Activated CD8-positive, alpha-beta memory T cell treated with anti-CD3 and anti-CD28 coated beads for 36 hours (primary cell): Measurements from ENCODE around the gene CTDSPL. TPM values are rescaled to one million over a fixed set of nuclear protein-coding genes. Genes with fewer than 3 reads are reported as not detected.

Source experiments
- CTCF ChIA-PET: fragments of 350-600 bp; sonication (Branson Sonifier 250); formaldehyde crosslinking; loops from one replicate; lab custom pipeline; 2021; ENCODE audit warnings: antibody characterized with exemption; lab: Charles Lee
- POLR2A ChIA-PET: fragments of 350-600 bp; sonication (Branson Sonifier 250); formaldehyde crosslinking; loops from one replicate; lab custom pipeline; 2021; ENCODE audit warnings: antibody characterized with exemption; lab: Charles Lee
- total RNA-seq, 2 experiments: library from RNA; stranded (reverse); gene quantifications; one replicate each; pipeline ENCODE4 v1.2.3, GENCODE V29; 2021

The CTDSPL gene
- total RNA-seq, 2 experiments from 2014 or later, result 1.0 to 1.6 TPM

DNA sequence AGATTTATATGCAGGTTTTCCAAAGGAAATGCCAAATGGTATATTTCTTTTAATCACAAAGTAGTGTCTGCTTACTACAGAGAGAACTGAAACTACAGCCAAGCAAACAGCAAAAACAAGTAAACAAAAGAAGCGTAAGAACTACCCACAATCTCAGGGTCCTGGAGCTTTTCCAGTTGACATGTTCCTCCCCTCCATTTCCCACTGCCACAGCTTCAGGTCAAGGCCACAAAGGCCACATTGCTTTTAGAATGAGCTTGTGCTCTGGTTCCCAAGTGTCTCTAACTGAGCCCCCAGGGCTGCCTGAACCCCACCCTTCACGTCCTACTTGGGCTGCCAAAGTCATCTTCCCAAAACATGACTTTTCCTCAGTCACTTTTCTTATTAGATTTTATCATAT, 24.1 kb downstream of the CTDSPL start:
- CTCF ChIA-PET, result no interaction called here
- POLR2A ChIA-PET, result no interaction called here

DNA sequence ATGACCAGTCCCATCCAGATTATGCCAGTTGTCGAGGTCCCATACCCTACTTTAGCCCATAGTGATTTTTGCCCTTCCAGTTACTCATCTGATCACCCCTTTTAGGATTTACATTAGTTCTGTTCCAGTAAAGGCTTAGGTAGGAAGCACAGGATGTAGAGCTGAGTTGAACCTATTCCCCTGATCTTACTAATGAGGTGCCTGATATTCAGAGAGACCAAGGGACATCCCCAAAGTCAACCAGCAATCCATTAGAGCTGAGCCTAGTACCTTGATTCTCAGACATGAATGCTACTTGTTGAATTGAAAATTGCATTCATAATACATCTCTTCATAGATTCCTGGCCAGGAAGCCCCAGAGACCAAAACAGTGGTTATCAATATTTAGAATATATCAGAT, 24.7 kb downstream of the CTDSPL start:
- CTCF ChIA-PET, result no interaction called here
- POLR2A ChIA-PET, result no interaction called here

DNA sequence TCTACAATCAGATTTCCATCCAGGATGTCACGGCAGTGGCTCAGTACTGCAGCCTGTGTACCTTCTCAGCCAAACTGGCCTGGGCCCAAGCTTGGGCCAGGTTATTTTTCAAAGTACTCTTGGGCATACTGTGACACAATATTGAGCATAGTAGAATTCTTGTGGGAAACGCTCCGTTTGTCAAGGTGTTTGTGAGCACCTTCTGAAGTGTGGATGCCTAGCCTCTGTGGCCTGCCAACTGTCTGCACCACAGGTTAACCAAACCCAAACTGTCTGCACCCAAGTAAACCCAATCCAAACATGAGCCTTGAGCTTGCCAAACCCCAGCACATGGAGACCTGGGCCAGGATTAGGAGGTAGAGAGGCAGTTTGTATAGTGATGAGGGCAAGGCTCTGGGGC, 25.4 kb downstream of the CTDSPL start:
- POLR2A ChIA-PET, result no interaction called here
- CTCF ChIA-PET, result no interaction called here

DNA sequence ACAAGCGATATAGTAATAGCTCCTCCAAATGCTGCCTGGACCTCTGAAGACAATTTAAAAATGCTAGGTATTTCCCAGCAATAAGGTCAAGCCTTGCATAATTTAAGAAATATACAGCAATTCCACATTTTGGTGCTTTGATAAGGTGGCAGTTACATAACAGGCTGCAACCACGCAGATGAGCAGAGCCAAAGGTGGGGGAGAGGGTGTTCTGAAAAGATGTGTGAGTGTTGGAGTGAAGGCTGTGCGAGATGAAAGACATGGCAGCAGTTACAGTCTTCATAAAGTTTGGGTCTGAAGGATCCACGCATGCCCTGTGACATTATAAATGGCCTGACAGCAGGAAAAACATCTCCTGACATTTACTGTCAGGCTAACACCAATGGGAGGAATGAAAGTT, 26.1 kb downstream of the CTDSPL start:
- ChIA-PET CTCF (no interaction called here), POLR2A (no interaction called here)

DNA sequence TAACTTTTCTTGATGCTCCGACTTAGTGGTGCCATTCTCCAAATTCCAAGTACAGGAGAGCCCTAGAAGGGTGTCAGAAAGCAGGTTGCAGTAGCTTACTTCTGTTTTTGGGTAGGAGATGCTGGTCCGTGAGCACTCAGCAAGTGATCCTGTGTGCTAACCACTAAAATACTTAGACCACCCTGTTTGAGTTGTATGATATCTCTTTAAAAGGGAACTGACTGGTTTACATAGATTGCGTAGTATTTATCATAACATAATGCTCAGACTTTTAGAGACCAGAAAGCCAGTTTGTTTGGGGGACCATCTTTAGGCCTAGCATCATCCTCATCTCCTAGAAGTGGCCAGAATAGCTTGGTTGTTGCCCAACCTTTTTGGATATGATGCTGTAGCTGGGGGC, 26.7 kb downstream of the CTDSPL start:
- ChIA-PET POLR2A (no interaction called here), CTCF (no interaction called here)

DNA sequence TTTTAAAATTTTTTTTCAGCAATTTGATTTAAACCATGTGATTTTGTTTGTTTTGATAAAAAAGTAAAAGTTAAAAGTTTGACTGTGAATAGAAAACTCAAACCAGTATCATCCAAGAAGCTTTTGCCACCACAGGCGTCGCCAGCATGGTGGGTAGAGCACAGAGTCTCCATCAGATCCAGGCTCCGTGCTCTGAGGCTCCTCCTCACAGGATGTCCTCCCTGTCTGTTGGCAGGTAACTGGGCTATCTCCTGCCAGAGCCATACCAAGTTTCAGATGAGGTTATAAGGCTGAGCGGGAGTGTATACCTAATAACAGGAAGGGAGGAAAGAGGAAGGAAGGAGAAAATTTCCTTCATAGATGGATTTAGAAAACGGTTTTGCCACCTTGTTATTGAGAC, 28.8 kb downstream of the CTDSPL start:
- POLR2A ChIA-PET, result no interaction called here
- CTCF ChIA-PET, result no interaction called here

DNA sequence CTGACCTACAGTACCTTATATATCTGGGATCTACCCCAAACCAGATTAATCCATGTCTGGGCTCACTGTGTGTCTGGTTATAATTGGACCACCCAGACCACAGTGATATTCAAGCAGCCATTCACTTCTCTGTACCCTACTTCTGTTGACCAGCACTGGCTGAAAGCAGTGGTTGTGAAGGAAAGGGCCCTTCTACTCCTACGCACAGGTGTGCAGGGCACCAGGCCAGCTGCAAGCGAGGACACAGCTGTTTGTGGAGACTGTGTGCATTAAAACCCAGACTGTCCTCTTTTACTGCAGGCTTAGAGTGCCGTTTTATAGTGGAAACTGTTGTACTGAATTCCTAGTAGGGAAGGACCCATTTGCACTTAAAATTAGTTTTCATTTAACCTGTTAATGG, 29.5 kb downstream of the CTDSPL start:
- CTCF ChIA-PET, result no interaction called here
- POLR2A ChIA-PET, result no interaction called here

DNA sequence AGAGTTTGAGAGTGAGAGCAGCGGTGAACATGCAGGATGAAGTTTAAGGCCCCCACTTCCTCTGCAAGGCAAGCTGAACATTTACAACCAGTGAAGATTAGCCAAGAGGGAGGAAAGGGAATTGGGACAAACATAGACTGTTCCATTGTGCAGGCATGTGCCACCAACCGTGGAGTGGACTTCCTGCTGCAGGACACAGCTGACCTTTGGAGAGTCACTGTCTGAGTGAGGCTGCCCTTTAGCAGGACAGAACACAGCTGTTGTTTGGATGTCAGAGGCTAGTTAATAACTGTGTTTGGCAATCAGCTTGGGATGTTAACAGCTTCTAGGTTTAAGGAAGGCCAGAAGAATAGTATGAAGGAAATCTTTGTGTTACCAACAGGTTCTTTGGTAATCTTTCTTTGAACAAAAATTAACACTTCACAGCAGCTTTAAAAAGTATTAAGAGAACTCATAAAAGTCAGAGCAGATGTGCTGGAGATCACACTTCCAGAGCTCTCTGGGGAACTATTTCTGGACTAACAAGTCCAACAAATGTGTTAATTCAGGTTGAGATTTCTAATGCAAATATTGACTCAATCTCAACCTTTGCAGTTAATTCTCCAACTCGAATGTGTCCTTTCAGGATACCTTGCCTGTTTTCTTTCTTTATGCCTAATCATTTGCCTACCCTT, 31.4 kb downstream of the CTDSPL start:
- CTCF ChIA-PET, result no interaction called here
- POLR2A ChIA-PET, result no interaction called here

DNA sequence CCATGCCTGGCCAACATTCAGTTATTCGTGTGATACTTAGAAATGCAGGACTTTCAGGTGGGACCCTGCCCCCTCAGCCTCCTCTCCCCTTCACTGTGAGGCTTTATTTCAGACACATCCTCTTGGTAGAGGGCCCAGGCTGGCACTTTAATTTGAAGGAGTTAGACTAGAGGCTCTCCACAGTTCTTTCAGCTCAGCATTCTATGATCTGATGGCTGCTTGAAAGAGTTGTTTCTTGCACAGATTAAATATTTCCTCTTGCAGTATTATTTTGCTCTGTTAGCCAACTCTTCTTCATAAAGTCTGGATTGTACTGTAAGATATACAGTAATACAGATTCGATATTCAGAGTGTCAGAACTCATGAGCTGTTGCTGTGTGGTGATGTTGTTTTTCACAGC, 35.1 kb downstream of the CTDSPL start:
- ChIA-PET POLR2A (no interaction called here), CTCF (interaction anchor here (1.0 kb wide), 1 partner anchor 41 kb away, joined by 4 read pairs; no protein-coding TSS in a partner anchor)

DNA sequence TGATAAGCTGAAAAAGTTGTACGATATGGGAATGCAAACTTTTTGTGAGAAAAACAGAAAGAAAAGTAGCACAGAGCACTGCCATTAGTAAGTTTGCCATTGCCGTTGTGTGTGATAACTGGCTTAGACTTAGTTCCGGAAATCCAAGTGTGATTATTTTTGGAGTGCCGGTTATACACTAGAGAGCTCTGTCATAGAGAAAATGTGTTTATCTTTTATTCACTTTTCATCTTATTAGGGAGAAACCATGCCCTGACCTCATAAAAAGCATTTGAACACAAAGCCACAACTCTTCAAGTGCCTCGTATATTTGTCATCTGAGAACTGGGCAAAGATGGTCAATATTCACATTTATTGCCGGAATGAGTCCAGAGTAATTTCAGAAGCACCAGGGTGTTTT, 36.1 kb downstream of the CTDSPL start:
- ChIA-PET POLR2A (no interaction called here), CTCF (no interaction called here)

DNA sequence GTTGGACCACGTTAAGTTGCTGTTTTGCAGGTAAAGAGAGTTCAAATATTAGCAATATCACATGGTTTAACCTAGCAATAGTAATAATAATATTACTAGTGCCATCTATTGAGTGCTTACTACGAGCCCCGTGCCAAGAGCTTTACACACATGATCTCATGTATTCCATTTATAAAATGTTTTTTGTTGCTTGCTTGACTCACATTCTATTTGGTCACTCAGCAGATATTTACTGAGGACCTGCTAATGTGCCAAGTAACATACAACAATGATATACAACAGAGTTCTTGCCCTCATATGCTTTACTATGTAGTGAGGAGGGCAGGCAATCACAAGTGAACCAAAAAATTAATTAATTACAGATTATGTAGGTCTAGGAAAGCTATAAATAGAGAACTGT, 36.7 kb downstream of the CTDSPL start:
- ChIA-PET POLR2A (no interaction called here), CTCF (no interaction called here)

DNA sequence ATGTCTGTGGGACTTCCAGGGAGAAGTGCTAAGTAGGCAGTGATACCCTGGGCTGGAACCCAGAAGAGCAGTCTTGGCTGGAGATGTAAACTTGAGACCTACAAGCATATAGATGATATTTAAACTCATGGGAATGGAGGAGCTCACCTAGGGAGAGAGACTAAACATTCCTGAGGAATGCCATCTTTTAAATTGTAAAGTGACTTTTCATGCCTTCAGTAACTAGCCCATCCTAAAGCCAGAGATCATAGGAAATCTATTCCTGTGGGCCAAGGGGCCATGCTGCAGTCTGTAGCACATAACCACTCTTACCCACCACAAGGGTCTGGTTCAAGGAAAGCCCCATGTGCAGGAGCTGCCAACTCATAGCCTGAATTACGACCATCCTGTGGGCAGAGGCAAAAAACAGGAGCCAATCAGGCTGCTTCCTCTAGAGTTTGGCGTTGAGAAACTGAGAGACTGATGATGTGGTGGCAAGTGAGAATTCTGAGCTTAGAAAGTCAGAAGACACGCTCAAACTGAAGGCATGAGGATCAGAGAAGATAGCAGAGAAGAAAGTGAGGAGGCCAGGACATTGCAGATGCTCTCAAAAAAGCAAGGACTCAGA, 37.5 kb downstream of the CTDSPL start:
- ChIA-PET POLR2A (no interaction called here), CTCF (interaction anchor here (0.7 kb wide), 1 partner anchor 105 kb away, joined by 3 read pairs; no protein-coding TSS in a partner anchor)

DNA sequence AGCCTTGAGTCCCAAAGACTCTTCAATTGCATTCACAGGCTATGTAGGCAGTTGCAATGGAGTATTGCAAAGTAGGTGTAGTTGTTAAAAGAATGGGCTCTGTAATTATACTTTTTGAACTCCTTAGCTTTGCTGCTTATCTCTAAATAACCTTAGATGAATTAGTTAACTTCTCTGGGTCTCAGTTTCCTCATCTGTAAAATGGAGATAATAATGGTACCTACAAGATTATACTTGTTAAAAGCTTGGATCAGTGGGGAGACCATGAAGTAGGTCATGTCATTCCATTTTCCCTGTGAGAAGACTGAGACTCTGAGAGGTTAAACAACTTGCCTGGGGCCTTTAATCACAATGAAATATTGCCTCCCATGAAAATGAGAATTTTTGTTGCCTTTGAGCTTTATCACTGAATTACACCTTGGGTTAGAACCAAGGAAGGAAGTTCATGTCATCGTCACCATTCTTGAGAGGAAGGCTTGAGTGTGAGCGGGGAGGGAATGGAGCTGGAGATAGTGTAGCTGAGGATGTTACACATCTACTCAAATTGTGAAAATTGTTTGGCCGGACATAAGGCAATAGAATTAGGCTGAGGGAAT, 38.1 kb downstream of the CTDSPL start:
- POLR2A ChIA-PET, result no interaction called here

DNA sequence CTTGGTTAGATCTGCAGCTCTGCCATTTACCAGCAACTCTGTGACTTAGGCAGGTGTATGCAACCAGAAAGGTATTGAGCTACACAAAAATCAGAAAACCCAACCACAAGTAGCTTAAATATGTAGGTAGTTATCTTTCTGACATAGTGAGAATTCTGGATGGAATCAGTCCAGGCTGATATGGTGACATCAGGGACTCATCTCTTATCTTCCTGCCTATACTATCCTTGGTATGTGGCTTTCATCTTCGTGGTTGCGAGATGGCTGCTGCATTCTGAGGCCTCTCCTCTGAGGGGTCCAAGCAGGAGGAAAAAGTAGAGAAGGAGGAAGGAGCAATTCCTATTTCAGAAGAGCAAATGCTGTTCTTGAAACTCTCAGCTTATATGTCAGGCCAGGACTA, 40.0 kb downstream of the CTDSPL start:
- POLR2A ChIA-PET, result no interaction called here
- CTCF ChIA-PET, result no interaction called here

More for the DNA sequence above, 38.1 kb downstream of the CTDSPL start:
- CTCF ChIA-PET, result interaction anchor here (0.7 kb wide), 1 partner anchor 104 kb away, joined by 3 read pairs; no protein-coding TSS in a partner anchor

DNA sequence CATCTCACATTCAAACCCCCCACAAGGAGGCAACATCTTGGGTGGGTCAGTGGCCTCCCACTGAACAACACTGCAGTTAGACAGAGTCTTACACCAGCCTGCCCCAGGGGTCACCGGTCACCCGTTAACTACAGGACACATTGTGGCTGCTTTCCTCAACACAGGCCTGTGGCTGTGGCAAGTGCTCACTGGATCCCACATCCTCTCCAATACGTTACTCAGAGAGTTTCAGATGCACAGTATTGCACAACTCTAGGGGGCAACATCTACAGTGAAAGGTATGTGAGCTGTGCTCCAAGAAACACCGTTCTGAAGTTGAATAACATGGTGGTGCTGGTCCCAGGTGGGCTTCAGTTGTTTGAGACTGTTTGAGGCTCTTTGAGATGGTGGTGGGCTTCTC, 41.0 kb downstream of the CTDSPL start:
- POLR2A ChIA-PET, result no interaction called here
- CTCF ChIA-PET, result interaction anchor here (1.1 kb wide), 1 partner anchor 20 kb away, joined by 3 read pairs; no protein-coding TSS in a partner anchor

DNA sequence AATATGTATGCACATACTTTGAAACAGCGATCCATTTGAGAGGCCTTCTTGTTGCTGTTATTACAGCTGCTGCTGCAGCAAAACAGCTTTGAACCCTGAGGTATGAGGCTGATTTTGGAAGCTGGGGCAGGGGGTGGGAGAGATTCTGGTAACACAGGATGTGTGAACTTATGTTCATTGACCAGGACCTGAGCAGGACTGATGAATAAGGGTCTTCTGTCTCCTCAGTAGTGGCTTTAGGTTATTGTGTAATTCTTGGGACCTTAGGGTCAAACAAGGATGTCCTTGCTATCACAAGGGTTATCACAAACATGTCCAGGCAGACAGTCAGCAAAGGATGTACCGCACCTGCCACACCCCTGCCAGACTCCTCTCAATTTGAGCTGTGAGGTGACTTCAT, 41.6 kb downstream of the CTDSPL start:
- CTCF ChIA-PET, result interaction anchor here (1.1 kb wide), 1 partner anchor 20 kb away, joined by 3 read pairs; no protein-coding TSS in a partner anchor
- POLR2A ChIA-PET, result no interaction called here

DNA sequence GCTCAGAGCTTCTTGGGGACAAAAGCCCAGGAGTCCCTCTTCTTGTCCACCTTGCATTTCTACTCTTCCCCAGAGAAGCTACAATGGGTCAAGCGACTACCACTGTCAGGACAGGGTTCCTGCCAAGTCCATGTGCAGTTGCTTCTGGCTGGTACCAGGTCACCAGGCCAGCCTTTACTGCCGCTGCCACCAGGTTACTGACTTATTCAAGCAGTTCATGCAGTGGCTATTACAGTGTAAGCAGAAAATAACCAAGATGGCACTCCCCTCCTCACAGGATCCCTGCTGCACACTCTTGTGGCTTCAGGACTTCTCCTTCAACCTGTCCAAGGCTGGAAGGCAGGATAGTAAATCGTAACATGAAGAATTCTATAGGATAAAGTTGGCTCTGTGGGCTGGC, 42.1 kb downstream of the CTDSPL start:
- ChIA-PET CTCF (no interaction called here), POLR2A (no interaction called here)

DNA sequence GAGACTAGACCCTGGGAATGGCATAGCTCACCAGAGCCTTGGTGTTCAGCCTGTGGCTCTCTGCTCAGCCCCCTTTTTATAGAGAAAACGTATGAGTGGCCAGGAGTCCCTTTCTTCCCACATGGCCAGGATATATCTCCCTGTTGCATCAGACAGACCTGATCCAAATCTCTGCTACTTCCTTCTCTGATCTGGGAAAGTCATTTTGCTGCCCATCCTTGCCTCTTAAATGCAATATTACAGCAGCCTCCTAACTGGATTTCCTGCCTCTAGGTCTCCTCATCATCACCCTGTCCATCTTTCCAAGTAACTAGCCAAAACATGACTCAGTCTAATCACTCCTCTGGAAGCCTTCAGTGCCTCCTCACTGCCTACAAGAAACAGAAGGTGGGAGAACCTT, 42.9 kb downstream of the CTDSPL start:
- ChIA-PET CTCF (no interaction called here), POLR2A (no interaction called here)

DNA sequence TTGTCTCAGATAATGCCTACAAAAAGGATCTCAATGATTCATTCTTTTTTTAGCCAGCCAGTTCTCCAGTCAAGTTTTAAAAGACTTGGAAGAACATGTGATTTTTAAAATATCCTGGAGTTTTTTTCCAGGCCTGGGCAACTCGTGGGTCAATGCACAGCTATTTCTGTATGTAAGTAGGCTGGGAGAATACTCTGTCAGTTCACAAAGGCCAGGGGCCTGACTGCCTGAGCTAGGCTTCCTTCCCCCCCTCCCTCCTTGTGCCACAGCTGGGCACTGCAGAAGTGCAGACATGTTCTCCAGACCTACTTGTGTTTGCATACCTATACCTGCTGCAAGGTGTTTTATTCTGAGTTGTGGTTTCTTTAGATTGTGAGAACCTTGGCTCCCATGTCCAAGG, 43.7 kb downstream of the CTDSPL start:
- ChIA-PET POLR2A (no interaction called here), CTCF (no interaction called here)

DNA sequence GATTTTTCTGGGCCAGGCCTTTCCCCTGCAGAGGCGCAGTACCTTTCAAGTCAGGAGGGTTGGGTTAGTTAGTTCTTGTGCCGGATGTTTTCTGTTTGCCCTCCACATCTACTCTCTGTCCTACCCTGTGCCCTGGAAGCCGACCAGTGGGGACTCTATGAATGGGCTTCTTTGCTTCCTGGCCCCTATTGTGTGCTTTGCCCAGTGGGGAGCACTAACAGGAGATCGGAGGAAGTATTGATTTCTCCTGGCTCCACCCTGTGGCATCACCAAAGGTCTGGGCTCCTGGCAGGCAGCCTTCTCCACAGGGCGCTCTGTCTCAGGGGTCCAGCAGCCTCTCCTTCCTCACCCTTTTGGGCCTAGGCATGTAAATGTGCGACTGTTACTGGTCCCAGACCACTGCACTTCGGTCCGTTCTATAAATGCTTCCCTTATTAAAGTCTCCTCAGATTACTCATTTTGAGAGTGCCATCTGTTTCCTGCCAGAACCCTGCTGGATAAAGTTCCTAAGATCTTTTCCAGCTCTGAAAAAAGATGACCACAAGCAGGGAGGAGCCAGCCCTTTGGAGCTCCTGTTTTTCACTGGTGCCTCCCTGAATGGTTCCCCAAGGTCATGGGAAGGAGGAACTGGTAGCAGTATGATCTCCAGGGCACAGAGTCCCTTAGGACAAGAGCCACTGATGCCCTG, 44.5 kb downstream of the CTDSPL start:
- ChIA-PET POLR2A (no interaction called here), CTCF (no interaction called here)
